NCI-H1930 (cell line): ENCODE results near the gene MYO1H.
"Not testable (repeated sequence)": the region's sequence is repeated elsewhere in the genome, so short reads cannot be mapped to it uniquely, and the experiment has no call there.

Source experiments
- DNase-seq, 2 experiments: peaks; one replicate each; lab custom pipeline; 2025; lab: John Stamatoyannopoulos, UW

The MYO1H gene

GRCh38 chr12:109343677-109344076, 4.0 kb upstream of the MYO1H start:
- DNase-seq = no peak

DNA sequence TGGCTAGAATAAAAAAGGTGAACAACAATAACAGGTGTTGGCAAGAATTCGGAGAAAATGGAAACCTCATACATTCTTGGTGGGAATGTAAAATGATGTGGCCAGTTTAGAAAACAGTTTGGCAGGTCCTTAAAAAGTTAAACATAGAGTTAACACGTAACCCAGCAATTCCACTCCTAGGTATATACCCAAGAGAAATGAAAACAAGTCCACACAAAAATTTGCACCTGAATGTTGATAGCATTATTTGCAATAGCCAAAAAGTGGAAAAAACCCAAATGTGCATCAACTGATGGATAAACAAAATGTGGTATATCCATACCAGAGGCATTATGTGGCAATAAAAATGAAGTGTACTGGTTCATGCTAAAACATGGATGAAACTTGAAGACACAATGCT, 2.3 kb upstream of the MYO1H start:
- DNase-seq = no peak

- no peak for DNase-seq
Observed at GRCh38 chr12:109346920-109347319, 780 bp upstream of the MYO1H start.

DNA sequence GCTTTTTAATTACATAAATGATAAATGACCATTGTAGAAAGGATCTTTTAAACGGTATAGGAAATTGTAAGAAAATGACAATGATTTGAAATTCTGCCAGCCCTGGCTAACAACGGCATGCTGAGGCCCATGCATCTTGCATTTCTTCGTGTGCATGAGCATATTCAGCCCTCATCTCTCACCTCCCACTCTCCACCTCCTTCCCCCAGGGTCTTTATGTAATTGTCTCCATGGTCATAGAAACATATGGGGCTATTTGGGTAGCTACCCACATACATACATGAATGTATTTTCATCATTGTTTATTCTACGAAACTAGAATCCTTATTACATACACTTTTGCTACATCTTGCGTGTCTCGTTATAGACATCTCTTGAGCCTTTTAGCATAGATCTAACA, 4.5 kb downstream of the MYO1H start:
- no peak for DNase-seq

GRCh38 chr12:109356577-109356976, 8.9 kb downstream of the MYO1H start:
- DNase-seq = no peak

GRCh38 chr12:109357032-109357431, 9.3 kb downstream of the MYO1H start:
- DNase-seq = no peak

DNA sequence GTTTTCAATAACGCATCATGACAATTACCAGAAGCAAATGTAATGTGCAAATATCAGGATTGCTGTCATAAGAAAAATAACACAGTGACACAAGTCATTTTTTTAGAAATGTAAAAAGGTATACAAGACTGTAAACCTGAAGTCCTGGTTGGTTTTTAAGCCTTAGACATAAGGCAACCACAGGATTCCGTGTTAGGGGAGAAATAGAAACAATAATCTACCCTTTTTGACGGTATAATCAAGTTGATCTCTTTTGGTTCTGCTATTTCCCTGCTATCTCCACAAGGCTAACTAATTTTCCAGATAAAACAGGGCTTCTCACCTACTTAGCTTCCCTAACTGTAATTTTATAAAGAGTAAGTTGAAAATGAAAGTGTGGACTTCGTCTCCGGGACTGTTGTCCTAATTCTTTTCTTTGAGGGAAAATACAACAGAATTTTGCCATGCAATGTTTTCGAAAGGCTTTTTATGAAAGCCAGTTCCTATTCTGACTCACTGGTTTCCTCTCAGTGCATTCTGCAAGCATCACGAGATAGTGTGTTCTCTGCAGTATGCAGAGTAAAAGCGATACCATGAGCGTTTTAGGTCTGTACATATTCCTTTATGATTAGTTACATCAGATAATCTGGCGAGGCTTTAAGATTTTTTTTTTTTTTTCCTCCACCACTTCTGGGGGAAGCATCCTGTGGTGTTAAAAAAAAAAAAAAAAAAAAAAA, 10.6 kb downstream of the MYO1H start:
- no peak for DNase-seq

DNA sequence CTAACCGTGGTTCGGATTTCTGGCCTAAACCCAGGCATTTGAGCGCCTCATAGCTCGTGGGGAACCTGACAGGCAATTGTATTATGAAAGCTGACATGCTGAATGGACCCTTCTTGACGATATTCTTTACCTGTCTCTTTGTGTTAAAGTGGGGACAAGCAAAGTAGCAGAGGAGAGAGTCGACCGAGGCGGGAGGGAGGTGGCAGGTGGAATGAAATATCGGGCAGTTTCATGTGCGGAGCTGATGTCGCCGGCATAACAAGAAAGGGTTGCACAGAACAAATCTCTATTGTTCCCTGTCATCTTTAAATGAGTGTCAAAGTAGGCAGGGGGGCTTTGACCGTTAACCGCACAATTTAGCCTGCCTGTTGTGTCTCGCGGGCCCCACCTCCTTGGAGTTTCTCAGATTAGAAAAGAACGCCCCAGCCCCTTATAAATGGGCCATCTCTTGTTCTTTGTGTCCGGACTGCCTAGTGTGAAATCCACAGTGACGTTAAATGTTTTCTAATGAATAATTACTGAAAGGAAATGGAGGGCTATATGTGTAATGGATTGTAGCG, 11.5 kb downstream of the MYO1H start:
- no peak for DNase-seq

DNA sequence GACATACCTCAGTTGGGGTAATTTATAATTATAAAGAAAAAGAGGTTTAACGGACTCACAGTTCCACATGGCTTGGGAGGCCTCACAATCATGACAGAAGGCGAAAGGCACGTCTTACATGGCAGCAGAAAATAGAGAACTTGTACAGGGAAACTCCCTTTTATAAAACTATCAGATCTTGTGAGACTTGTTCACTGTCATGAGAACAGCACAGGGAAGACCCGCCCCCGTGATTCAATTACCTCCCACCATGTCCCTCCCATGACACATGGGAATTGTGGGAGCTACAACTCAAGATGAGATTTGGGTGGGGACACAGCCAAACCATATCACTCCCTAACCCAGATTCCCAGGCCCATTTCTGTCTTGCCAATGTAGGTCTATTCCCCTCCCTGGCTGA, 22.1 kb downstream of the MYO1H start:
- DNase-seq = no peak

DNA sequence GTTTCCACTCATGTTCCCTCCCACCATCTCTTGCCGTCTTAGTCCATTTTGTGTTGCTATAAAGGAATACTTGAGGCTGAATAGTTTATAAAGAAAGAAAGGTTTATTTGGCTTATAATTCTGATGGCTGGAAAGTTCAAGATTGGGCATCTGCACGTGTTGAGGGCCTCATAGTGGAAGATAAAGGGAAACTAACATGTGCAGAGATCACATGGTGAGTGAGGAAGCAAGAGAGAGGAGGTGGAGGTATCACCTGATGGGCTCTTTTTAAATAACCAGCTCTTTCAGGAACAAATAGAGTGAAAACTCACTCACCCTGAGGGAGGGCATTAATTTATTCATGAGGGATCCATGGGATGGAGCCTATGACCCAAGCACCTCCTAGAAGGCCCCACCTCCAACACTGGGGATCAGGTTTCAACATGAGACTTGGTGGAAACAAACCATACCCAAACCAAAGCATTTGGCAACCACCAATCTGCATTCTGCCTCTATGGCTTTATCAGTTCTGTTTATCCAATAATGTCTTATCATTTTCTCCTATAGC, 29.5 kb downstream of the MYO1H start:
- no peak for DNase-seq

GRCh38 chr12:109378569-109378968, 30.9 kb downstream of the MYO1H start:
- DNase-seq = no peak

GRCh38 chr12:109382031-109382430, 34.3 kb downstream of the MYO1H start:
- no peak for DNase-seq

GRCh38 chr12:109383240-109383639, 35.5 kb downstream of the MYO1H start:
- DNase-seq = no peak

GRCh38 chr12:109385339-109386058, 37.8 kb downstream of the MYO1H start:
- no peak for DNase-seq

GRCh38 chr12:109386059-109386433, 38.3 kb downstream of the MYO1H start:
- DNase-seq = no peak

GRCh38 chr12:109387425-109388166, 39.9 kb downstream of the MYO1H start:
- DNase-seq = peak; percentile 19 to 24

GRCh38 chr12:109388167-109388563, 40.5 kb downstream of the MYO1H start:
- no peak for DNase-seq

DNA sequence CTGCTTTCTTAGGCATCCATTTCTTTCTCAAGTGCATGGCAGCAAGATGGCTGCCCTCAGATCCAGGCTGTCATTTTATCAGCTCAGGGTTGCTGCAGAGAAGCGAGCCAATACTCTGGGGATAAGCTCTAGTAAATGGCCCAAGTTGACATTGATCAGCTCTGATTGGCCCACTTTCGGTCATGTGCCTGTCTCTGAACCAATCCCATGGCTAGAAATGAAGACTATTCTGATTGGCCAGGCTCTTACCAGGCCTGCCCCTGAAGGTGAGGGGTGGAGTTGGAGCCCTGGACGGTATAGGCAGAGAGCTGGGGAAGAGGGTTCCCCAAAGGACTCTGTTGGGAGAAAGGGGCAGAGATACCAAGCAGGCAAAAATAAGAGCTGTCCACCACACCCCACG, 41.4 kb downstream of the MYO1H start:
- no peak for DNase-seq

GRCh38 chr12:109393437-109394345, 46.0 kb downstream of the MYO1H start:
- DNase-seq = peak in 1 of 2 experiments; percentile 42

- no peak for DNase-seq
Observed at GRCh38 chr12:109394891-109395290, 47.2 kb downstream of the MYO1H start.

GRCh38 chr12:109404841-109405240, 57.1 kb downstream of the MYO1H start:
- DNase-seq = not testable (repeated sequence)
